Subcutaneous abdominal adipose tissue (tissue), 5 donors: Measurements from ENCODE around the gene LILRA2.
"Not testable (repeated sequence)": the region's sequence is repeated elsewhere in the genome, so short reads cannot be mapped to it uniquely, and the experiment has no call there.

Experiments
- H3K27ac ChIP-seq: one replicate; pipeline ENCODE4 v1.7.0; 2013; ENCODE audit warnings: low read depth, mild to moderate bottlenecking, inconsistent platforms, low read length, moderate library complexity
- H3K27me3 ChIP-seq, 5 donors: one replicate each; pipeline ENCODE4 v1.7.0; 2013; ENCODE audit warnings: low read length in 5 of 5, inconsistent platforms in 1 of 5; ENCODE audit not compliant: control insufficient read depth in 5 of 5, insufficient read depth in 4 of 5
- H3K36me3 ChIP-seq, 5 donors: one replicate each; pipeline ENCODE4 v1.7.0; 2013; ENCODE audit warnings: low read length in 5 of 5; ENCODE audit not compliant: control insufficient read depth in 5 of 5, insufficient read depth in 5 of 5
- H3K4me1 ChIP-seq, 5 donors: one replicate each; pipeline ENCODE4 v1.7.0; 2013; ENCODE audit warnings: low read length in 5 of 5, mild to moderate bottlenecking in 3 of 5, moderate library complexity in 1 of 5; ENCODE audit not compliant: control insufficient read depth in 5 of 5, insufficient read depth in 5 of 5
- H3K4me3 ChIP-seq, 5 donors: one replicate each; pipeline ENCODE4 v1.7.0; 2013; ENCODE audit warnings: low read length in 5 of 5, low read depth in 1 of 5
- H3K9ac ChIP-seq, 5 donors: one replicate each; pipeline ENCODE4 v1.7.0; 2013; ENCODE audit warnings: low read length in 5 of 5, mild to moderate bottlenecking in 4 of 5, moderate library complexity in 3 of 5
- H3K9me3 ChIP-seq, 5 donors: one replicate each; pipeline ENCODE4 v1.7.0; 2013; ENCODE audit warnings: low read length in 5 of 5; ENCODE audit not compliant: control insufficient read depth in 5 of 5
- donor health status: healthy.
- donor health status: healthy.
- donor health status: healthy.
- donor health status: healthy.
- donor health status: healthy.

The LILRA2 gene

DNA sequence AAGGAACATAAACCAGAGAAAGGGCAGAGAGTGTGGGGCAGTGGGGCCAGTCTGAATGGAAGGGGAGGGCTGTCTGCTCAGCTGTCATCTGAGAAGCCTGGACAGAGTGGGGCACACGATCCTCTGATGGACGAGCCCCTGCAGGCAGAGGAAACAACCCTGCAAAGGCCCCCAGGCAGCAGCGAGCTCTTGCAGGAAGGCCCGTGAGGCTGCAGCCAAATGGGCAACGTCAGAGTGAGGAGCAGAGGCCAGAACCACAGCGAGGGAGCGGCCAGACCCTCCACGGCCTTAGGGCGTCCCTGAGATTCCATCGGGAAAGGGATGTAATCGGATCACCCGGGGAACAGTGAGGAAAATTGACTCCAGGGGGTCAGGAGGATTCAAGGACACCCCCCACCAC, 62.5 kb downstream of the LILRA2 start:
- not testable (repeated sequence) for H3K9ac ChIP-seq, H3K4me3 ChIP-seq, H3K36me3 ChIP-seq, H3K4me1 ChIP-seq, H3K9me3 ChIP-seq, H3K27ac ChIP-seq, H3K27me3 ChIP-seq

DNA sequence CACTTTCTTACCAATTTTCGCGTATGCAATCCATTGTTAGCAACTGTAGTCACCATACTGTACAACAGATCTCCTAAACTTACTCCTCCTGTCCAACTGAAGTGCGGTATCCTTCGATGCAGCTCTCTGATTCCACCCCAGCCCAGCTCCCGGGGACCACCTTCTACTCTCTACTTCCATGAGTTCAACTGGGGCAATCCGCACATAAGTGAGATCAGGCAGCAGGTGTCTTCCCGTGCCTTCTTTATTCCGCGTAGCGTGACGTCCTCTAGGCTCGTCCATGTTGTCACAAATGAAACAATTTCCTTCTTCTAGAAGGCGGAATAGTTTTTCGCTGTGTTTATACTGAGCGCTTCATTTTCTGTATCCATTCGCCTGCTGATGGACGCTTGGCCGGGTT, 65.1 kb downstream of the LILRA2 start:
- H3K9ac ChIP-seq = no peak overlapping the region
- H3K27me3 ChIP-seq = no peaks in the 10 kb centered on the region
- no peak overlapping the region for H3K4me3 ChIP-seq
- H3K27ac ChIP-seq = no peak overlapping the region
- H3K9me3 ChIP-seq = no peaks in the 10 kb centered on the region
- peaks cover 0 to 4% (median 0%) of the 10 kb centered on the region in 5 donors for H3K4me1 ChIP-seq
- no peaks in the 10 kb centered on the region for H3K36me3 ChIP-seq
